HepG2 (cell line): ENCODE data around the gene NPB. TPM values are rescaled to one million over a fixed set of nuclear protein-coding genes. Genes with fewer than 3 reads are reported as not detected.
A peak's percentile ranks its signal among the peaks of the same experiment; 100 is the strongest.

Source experiments
- BRF2 ChIP-seq: sonication (generic); formaldehyde crosslinking; IDR thresholded peaks from 2 replicates; pipeline ENCODE4 v1.8.1; 2022; ENCODE audit warnings: mild to moderate bottlenecking, missing genetic modification reagents
- CTCF ChIP-seq: sonication (generic); formaldehyde crosslinking; IDR thresholded peaks from 2 replicates; pipeline ENCODE4 v1.5.0; 2020; ENCODE audit warnings: mild to moderate bottlenecking, missing genetic modification reagents, moderate library complexity
- HINFP ChIP-seq: sonication (generic); formaldehyde crosslinking; IDR thresholded peaks from 2 replicates; pipeline ENCODE4 v1.4.0; 2020; ENCODE audit warnings: low read depth, mild to moderate bottlenecking, missing genetic modification reagents
- IKZF5 ChIP-seq: IDR thresholded peaks from 2 replicates; pipeline ENCODE4 v1.6.1; 2018; ENCODE audit warnings: missing genetic modification reagents, mild to moderate bottlenecking, missing compliant biosample characterization
- KAT7 ChIP-seq: IDR thresholded peaks from 2 replicates; pipeline ENCODE4 v1.6.1; 2018; ENCODE audit warnings: borderline replicate concordance, missing compliant biosample characterization
- POLR2A ChIP-seq, 2 experiments: IDR thresholded peaks; 2 replicates each; pipeline ENCODE4 v1.6.1; 2011; ENCODE audit warnings: low read depth in 2 of 2, low read length in 2 of 2, mild to moderate bottlenecking in 1 of 2, moderate library complexity in 1 of 2; ENCODE audit not compliant: insufficient read depth in 1 of 2
- RBFOX2 ChIP-seq: fragments of 200-400 bp; formaldehyde crosslinking; IDR thresholded peaks from 2 replicates; pipeline ENCODE4 v1.6.1; 2017; ENCODE audit warnings: low read depth, mild to moderate bottlenecking, low read length
- REST ChIP-seq, 2 experiments: IDR thresholded peaks; 2 replicates each; pipeline ENCODE4 v1.6.1; 2011 to 2012; ENCODE audit warnings: low read length in 2 of 2, borderline replicate concordance in 1 of 2, low read depth in 1 of 2, mild to moderate bottlenecking in 1 of 2, moderate library complexity in 1 of 2
- SRF ChIP-seq: IDR thresholded peaks from 2 replicates; pipeline ENCODE4 v1.6.1; 2011; ENCODE audit warnings: mild to moderate bottlenecking, low read depth, low read length, moderate library complexity
- ZFX ChIP-seq: sonication (generic); formaldehyde crosslinking; IDR thresholded peaks from 2 replicates; pipeline ENCODE4 v1.4.0; 2020; ENCODE audit warnings: mild to moderate bottlenecking, low read depth, missing genetic modification reagents, moderate library complexity
- polyA plus RNA-seq, 8 experiments: library from polyadenylated mRNA; depleted of rRNA in 3 of 8; stranded (reverse) in 7 of 8; unstranded in 1 of 8; fragments of >200 nt; fragmentation: Illumina TruSeq in 4 of 8; extraction: Trizol in 4 of 8; gene quantifications; 2 replicates each; pipeline versions ENCODE4 v1.2.1 to v1.2.3, GENCODE V29; 2011 to 2016; ENCODE audit warnings: low read depth in 4 of 8, missing spikeins in 1 of 8, mixed read lengths in 1 of 8; ENCODE audit not compliant: insufficient read depth in 1 of 8
- total RNA-seq, 5 experiments: library from RNA; depleted of rRNA; stranded (reverse); fragments of >200 nt; fragmentation: Illumina TruSeq; extraction: Trizol; gene quantifications; 2 replicates each; pipeline ENCODE4 v1.2.3, GENCODE V29; 2016; ENCODE audit warnings: low read depth in 1 of 5

Gene NPB
- total and polyA plus RNA-seq, 2 of the 13 experiments (the other 11 are each of a cell fraction or from before 2014, with no cell fraction given): 0.11 to 0.93 TPM

GRCh38 chr17:81920612-81921536 is 18.8 kb downstream of the NPB start (continued):
- TF ChIP-seq CTCF (CRISPR knock-in tag): no peak
- TF ChIP-seq KAT7 (CRISPR knock-in tag): no peak
- peak in 1 of 2 experiments; percentile 20; a peak in 1 of 4 replicates for TF ChIP-seq POLR2A (IDR thresholded peaks at IDR 0.05; ENCODE audit: insufficient read depth in 1 of 2, low read depth in 2 of 2, low read length in 2 of 2)
- TF ChIP-seq HINFP (CRISPR knock-in tag): no peak
- TF ChIP-seq RBFOX2: peak; percentile 61
- no peak for TF ChIP-seq REST (IDR thresholded peaks at IDR 0.05; ENCODE audit: borderline replicate concordance in 1 of 2, low read depth in 1 of 2, low read length in 2 of 2)
- TF ChIP-seq ZFX (CRISPR knock-in tag): no peak
- no peak for TF ChIP-seq BRF2 (CRISPR knock-in tag)
- TF ChIP-seq SRF: no peak
- no peak for TF ChIP-seq IKZF5 (CRISPR knock-in tag)
